HG03196 (cell line): ENCODE measurements around the gene KCNA2.

Source experiments
- ATAC-seq: cut with Tn5 transposase; IDR thresholded peaks from one replicate; pipeline ENCODE4 v1.9.1; 2021; ENCODE audit not compliant: unreplicated experiment

Gene KCNA2

DNA sequence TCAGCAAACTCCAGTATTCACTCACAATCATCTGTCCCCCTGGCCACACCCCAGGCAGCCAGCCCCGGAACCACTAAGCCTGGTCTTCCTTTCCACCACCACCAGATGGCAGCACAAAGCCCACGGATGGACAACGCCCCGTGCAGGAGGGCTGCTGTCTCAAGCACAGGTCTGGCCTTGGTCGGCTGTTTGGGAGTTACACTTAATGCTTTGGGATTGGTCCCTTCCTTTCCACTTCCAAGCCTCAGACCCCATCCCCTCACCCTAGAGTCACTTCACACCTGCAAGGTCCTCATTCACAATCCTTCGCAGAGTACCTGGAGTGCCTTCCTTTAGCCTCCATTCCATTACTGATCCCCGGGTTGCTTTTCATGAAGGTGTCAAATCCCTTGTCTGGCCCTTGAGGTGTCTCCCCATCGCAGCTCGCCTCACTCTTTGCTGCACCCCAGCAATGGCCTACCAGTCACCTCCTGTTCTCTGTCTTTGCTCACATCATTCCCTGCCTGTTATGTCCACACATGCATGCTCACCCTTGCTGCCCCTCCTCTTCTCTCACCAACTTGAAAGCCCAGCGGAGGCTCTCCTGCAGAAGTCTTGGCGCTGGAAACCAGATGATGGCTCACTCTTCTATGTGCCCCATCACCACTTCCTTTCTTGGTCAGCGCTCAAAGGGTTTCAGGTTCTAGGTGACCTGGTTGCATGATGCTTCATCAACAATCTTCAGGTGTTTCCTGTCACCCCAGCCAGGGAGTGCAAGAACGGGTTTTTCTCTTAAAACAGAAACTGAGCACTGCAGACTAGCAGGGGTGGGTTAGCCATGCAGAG, 24.9 kb upstream of the KCNA2 start:
- ATAC-seq, result peak; percentile 45

DNA sequence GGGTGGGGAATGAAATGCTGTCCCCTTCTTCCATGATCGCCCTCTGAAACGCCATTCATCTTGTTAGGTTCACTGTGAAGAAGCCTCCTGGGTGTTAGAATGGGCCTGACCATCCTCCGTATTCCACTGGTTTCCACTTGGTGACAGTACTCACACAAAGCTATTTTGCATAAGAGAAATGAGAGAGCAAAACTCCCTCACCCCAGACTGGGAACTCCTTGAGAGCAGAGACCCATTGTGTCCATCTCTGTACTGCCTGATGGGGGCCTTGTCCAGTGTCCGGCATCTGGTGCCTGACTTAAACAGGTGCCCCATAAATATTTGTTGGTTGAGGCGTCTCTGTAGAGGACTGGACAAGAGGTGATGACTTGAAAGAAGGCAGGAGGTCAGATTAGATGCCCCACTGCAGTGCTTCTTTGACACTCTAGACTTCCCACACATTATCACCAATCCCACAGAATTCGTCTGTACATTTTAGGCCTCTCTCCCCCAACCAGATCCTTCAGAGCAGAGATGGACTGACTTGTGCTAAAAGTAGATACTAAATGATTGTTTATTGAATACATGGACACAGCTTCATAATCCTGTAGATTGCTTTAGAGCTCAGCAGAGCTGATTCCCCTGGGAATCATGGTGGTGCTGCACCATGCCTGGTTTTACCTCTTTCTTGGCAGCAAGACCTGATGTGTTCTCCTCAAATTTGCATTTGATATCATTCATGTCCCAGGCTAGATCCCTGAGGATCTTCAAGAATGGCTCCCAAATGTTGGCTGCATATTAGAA, 22.4 kb upstream of the KCNA2 start:
- no peak for ATAC-seq

DNA sequence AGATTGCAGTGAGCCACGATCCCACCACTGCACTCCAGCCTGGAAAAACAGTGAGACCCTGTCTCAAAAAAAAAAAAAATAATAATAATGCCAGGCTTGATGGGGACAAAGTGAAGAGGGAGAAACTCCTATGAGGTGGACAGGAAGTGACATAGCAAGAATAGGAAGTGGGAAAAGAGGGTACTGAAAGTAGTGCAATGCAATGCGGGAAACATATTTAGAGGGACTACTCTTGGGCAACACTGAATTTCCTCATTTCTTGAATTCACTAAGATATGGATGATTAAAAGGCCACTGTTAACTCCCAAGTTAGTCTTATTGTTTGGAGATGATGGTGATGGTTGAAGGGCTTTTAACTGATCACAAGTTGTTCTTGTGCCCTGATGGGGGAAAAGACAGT, 21.6 kb upstream of the KCNA2 start:
- ATAC-seq, result no peak

DNA sequence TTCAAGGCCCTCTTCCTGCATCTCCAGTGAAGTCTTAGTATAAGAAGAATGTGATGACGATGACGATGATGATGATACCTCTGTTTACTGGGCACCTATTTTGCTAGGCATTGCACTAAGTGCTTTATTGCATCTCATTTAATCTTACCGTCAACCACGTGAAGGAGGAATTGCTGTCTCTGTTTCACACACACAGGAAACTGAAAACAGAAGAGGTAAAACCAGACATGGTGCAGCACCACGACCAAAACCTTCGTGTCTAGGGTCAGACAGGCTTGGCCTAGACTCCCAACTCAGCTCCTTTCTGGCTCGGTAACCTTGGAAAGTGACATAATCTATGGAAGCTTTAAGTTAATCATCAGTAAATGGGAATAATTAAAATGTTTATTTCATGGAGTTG, 20.7 kb upstream of the KCNA2 start:
- ATAC-seq, result no peak

DNA sequence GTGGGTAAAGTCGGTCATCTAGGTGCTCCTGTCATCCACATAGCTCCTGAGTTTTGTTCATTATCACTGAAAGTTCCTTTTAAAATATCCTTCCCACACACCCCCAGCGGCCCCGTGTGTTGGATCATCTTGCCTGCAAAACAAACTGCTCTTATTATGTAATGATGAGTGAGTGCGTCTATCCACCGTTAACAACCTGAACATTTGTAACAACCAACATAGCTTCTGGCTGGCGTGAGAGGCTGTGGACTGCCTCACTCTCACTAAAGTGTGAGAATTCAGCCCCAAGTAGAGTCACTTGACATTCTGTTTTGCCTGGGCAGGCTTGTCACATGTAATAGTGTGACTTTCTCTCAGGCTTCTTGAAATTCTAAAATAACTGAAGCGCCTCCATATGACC, 14.5 kb upstream of the KCNA2 start:
- no peak for ATAC-seq

DNA sequence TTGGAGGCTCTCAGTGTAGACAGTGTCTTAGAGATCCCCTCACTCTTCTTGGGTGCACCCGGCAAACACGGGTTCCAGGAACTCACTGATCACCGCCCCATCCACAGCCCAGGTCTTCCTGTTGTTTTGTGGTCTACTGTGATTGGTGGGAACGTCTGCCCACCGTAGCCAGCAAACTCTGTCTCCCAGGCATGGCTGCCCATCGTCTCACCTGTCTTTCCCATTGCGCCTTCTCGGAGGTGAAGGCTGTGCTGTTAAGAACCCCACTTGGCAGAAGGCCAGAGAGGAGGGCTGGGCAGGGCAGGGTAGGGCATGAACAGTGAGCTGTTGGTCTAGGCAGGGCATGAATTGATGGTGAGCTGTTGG, 14.1 kb upstream of the KCNA2 start:
- no peak for ATAC-seq

DNA sequence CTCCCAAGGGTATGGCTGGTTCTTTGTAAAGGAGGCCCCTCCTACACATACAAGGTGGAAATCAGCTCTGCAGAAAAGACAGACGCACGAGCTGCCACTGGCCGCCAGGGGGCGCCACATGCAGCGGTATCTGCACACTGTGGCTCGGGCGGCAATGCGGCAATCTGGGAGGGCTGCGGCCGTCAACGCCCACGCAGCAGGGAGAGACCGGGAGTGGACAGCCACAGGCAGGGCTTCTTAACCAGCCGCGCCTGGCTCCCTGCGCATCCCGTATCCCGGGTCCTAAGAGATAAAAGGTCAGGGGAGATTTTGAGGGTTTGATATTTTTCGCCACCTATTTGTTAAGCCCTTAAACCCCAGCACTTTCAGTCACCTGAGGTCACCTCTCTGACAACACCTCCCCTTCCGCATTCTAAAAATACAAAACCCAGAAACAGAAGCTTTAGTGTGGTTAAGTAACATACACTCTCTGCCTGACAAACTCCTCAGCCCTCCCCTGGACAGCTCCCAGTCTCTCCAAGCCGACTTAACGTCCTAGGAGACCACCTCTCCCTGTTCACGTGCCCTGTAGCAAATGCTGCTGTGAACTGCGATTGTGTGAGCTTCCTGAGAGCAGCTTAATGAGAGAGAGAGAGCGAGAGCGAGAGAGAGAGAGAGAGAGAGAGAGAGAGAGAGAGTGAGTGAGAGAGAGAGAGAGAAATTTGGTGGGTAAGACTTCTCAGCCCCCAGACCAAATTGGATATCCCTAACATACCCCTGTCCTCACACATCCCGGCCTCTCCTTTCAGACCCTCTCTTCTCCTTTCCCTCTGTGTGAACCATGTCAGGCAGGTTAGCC, 13.5 kb upstream of the KCNA2 start:
- ATAC-seq, result peak; percentile 80

DNA sequence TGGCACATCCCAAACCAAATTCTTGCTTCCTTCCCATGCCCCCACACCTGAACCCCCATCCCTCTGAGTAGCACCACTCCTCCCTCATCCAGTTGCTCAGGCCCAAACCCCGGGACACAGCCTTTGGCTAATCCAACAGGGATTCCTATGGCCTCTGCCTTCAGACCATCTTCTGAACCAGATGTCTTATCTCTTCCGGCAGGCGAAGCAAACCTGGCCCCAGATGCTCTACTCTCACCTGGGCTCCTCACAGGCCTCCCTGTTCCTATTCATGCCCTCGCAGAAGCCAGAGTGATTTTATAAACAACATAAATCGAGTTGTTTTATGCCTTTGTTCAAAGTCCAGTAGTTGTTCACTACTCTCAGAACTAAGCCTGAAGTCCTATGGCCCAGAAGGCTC, 12.5 kb upstream of the KCNA2 start:
- ATAC-seq, result no peak

DNA sequence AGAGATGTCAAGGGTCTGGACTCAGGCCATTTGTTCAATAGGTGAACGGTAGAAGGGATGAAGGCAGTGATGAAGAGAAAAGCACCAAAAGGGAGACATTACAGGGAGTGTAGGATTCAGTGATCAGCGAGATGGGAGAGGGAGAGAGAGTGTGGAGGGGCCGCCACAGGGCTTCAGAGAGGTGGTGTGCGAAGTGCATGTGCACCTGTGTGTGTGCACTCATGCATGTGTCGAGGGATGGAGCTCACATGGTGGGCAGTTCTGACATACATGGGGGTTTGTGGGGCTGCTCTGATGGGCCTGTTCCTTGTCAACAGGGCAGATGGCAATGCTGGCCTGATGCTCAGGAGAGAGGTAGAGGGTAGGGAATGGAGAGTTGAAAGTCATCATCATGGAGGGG, 11.4 kb upstream of the KCNA2 start:
- no peak for ATAC-seq

DNA sequence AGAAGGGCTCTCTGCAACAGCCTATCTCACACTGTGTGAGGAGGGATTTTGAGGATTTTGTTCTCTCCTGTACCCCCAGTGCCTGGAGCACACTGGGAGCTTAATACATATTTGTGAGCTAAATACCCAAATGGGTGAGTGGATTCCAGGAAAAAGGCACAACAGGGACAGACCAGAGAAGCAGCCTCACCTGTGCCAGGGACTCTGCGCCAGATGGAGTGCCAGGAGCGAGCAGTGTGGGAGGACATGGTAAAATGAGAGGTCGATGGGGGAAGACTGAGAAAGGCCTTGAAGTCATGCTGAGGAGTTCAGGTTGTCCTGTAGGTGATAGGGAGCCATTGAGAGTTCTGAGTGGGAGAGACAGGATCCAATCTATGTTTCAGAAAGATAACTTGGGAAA, 11.0 kb upstream of the KCNA2 start:
- no peak for ATAC-seq

DNA sequence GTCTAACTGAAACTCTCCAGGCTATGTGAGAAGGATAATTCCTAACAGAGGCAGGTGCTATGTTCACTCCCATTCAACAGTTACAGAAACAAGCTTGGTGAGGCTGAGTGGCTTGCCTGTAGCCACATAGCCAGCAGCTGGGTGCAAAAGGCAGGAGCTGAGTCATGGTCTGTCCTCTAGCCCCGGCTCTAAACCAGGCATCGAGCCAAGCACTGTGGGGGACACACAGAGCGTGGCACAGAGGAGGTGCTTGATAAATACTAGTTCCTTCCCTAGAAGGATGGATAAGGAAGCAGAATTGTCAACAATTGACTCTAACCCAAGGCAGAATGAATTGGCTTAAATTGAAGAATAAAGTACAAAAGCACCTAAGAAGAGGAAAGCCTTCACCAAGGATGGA, 10.4 kb upstream of the KCNA2 start:
- ATAC-seq, result no peak

DNA sequence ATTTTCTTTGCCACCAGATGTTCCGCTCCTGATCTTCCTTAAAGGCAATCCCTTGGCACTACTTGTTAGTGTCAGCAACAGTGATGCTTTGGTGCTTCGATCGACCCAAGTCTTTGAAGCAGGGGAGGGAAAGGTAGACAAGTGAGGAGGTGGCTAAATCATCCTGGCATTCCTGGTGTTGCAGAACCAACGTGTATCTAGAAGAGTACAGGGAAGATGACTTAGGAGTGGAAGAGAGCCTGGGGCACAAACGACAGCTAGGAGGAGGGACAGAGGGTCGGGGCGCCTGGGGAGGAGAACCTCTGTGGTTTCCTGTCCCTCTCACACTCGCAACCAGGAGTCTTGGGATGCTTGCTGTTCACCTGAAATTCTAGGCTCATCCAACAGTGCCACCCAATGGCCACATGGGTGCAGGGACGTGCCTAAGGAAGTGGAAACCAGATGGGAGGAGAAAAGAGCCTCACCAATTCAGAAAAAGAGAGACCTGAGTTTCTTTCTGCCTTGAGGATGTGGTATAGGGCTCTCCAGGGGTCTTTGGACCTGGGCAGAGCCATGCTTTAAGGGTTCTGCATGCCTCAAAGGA, 9.5 kb upstream of the KCNA2 start:
- ATAC-seq, result no peak

DNA sequence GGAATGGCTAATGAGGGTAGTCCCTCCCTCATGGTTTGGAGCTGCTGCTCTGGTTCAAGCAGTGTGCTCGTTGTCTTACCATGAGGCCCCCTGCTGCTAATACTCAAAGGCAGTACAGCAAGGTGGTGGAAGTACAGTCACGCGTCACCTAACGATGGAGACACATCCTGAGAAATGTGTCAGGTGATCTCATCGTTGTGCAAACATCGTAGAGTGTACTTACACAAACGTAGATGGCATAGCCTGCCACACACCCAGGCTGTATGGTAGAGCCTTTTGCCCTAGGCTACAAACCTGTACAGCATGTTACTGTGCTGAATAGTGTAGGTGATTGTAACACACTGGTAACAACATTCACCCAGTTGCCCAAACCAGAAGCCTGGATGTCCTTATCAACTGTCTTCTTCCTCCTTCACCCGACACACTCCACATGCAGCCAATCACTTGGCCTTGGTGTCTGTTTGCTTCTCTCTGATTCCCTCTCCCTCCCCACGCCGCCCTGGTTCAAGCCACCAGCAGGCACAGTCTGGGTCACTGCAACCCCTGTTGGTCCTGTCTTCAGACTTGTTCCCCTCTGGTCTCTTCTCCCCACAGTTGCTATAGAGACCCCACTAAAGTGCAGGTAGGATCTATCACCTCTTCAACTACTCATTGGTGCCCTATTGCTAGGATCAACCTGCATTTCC, 6.0 kb upstream of the KCNA2 start:
- no peak for ATAC-seq

DNA sequence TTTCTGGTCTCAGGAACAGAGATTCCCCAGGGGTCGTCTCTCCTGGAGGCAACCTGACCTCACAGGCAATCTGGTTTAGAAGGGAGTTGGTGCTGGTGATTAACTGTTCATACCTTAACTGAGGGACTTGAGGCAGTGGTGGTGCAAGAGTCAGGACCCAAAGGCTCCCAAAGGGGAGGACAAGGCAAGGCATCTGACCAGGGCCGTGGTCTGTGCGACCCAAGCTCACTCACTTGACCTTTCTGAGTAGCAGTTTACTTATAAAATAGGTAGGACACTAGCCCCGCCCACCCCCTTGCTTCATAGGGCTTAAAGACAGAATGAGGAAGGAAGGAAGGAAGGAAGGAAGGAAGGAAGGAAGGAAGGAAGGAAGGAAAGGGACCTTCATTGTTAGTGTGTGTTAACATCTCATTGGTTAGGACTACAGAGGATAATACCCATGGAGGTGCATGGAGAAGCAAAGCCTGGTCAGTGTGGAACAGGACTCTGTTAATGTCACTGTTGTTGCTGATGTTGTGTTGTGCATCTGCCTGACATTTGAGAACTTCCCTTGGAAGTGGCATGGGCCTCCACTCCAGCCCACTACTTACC, 4.6 kb upstream of the KCNA2 start:
- no peak for ATAC-seq

DNA sequence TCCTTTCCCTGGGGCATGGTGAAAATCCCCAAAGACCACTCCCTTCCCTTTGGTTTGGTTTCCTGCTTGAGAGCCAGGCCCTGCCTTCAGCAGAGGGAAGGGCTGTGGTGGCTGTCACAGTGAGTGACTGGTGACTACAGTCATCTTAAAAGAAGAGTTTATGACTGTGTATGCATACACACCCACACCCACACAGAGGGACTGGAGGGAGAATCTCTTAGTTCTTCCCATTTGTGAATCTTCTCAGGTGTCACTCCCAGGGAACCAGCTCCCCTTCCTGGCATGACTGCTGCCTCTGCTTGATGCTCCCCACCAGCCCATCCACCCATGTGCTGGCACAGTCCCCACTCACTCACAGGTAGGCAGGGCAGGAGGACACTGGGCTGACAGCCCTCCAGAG, 3.9 kb upstream of the KCNA2 start:
- ATAC-seq, result no peak

DNA sequence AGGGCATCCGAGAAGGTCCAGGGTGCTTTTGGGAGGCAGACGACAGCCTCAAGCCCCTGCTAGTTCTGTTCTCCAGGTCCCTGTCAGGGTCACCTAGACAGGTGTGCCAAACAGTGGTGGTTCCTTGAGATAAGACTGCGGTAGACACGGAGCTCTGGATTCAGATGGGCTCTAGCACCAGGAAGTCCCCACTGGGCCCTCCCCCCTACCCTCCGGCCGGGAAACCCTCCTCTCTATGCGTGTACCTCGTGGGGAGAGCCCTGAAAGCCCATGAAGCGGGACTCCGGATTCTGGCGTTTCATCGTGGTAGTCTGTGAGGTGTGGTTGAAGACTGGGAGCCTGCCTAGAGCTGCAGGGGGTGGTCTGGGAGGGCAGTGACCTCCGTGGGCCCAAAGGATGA, 2.1 kb upstream of the KCNA2 start:
- ATAC-seq, result no peak

DNA sequence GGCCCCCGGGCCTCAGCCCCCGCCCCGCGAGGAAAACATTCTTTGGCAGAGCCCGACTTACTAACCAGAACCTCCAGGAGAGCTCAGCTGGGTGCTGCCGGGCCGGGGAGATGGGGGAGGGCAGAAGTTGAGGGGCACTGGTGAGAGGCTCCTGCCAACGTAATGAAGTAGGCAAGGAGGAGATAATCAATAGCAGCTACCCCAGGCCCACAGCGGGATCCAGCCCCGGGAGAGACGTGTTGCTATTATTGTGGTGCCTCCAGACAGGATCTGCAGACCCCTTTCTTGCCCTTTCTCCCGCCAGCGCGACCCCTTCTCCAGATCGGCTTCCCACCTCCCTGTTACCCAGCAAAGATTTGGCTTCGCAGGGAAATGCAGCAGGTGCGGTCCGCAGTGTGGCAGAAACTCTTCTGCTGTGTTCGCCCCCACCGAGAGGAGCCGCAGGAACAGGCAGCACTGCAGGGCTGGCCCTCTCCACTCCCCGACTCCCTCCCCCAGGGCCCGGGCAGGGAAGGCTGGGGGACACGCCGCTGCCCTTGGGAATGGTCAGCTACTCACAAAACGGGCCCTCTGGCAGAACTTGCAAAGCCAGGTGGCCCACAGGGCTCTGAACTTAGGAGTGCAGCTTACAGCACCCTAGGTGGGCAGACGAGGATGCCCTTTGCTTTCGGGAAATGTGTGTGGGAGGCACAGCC, 1.5 kb upstream of the KCNA2 start:
- no peak for ATAC-seq

DNA sequence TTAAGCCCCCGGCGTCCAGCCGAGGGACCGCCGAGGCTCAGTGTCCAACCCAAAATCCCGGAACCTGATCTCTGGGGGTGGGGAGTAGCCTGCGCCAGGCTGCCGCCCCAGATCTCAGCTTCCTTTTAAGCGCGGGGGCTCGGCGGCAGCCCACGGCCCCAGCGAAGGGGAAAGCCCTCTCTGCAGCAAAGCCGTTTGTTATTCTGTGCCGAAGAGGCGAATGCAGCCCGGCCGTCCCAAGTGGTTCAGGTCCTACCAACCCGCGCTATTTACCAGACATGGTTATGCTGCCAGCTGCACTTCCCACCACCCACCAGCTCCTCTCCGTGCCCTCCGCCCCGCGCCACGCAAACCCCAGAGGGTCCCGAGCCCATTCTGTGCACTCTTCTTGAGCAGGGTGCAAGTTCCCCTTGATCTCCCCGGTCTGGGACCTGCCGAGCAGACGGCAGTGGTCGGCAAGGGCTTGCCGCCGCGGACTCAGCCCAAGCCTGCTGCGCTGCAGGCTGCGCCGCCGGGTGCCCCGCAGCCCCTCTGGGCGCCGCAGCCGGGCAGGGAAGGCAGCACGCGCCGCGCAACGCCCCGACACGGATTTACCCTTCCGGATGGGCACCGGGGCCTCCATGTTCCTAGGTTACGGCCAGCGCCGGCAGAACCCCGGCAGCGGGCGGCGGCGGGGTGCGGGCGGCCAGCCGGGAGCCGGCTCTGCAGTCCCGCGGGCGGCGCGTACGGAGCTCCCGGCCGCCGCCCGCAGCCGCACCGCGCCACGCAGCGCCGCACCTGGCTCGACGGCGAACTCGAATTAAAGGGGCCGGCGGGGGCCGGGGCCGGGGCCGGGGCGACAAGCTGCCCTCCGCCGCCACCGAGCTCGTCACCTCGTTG, 738 bp upstream of the KCNA2 start:
- no peak for ATAC-seq

DNA sequence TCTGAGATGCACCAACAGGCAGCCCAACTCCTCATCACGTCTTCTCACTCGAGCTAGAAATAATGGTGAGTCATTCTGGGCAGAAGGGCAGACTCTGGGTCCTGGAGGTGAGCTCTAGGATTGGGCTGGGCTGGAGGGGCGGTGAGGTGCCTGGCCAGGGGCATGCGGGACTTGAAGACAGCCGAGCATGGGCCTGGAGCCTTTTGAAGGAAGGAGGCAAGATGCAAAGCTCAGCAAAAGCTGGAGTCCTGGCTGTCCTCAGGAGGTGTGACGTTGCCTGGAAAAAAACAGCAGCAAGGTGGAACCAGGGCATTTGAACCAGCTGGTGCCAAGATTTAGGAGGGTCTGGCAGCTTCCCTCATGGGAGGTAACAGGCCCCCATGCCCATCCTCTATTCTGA, 712 bp downstream of the KCNA2 start:
- ATAC-seq, result no peak
